Measurements from ENCODE around the gene ABCG5. TPM values are rescaled to one million over a fixed set of nuclear protein-coding genes. Genes with fewer than 3 reads are reported as not detected.

ABCG5 gene
- total RNA-seq = not detected

- no peak for DNase-seq (ENCODE audit: low spot score in 2 of 2)
- Histone ChIP-seq H3K27ac (no peak within 1 kb of the TSS), H3K9me3 (no peaks in the 10 kb centered on the region), H3K4me1 (no peaks in the 10 kb centered on the region), H3K27me3 (no peaks in the 10 kb centered on the region), H3K4me3 (no peak within 1 kb of the TSS), H3K36me3 (no peaks in the 10 kb centered on the region)
- 87% methylated on average over 11 of the region's 20 CpGs for WGBS
- TF ChIP-seq CTCF (IDR thresholded peaks at IDR 0.05) (no peak), POLR2A (IDR thresholded peaks at IDR 0.05) (no peak), EP300 (IDR thresholded peaks at IDR 0.05) (no peak), POLR2AphosphoS5 (IDR thresholded peaks at IDR 0.05) (no peak)
Measured at GRCh38 chr2:43838560-43839267, at the start of gene ABCG5, which contains the start of gene ABCG8. Gene ABCG5 (minus strand): TSS chr2:43838839. CDS start chr2:43838679, 160 bp downstream. Gene ABCG8 (plus strand): TSS chr2:43838971. CDS start chr2:43839054, 83 bp downstream.

DNA sequence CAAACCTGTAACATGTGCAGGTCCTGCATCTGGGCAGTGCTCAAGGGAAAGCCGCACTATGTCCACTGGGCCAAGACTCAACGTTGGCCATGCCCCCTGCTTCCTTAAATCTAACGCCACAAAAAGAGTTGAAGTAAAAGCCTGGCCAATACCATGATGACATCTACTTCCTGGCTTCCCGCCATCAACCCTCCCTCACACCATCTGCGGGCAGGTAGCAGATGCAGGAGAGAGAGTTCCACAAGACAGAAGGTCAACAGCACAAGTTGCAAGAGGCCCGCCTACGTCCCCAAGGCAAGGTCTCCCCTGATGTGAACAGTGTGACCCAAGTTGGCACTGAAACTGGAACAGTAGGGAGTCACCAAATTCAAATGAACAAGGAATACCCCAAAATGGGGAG lies 48.5 kb upstream of the ABCG5 start:
- no peak for DNase-seq (ENCODE audit: low spot score in 2 of 2)
- 89% methylated on average over 7 of the region's 7 CpGs for WGBS
- Histone ChIP-seq H3K27me3 (no peaks in the 10 kb centered on the region), H3K36me3 (peaks cover 53% of the 10 kb centered on the region), H3K27ac (no peak overlapping the region), H3K4me1 (no peaks in the 10 kb centered on the region), H3K4me3 (no peak overlapping the region), H3K9me3 (no peaks in the 10 kb centered on the region)
- TF ChIP-seq POLR2AphosphoS5 (IDR thresholded peaks at IDR 0.05) (no peak), POLR2A (IDR thresholded peaks at IDR 0.05) (no peak), EP300 (IDR thresholded peaks at IDR 0.05) (no peak), CTCF (IDR thresholded peaks at IDR 0.05) (no peak)

DNA sequence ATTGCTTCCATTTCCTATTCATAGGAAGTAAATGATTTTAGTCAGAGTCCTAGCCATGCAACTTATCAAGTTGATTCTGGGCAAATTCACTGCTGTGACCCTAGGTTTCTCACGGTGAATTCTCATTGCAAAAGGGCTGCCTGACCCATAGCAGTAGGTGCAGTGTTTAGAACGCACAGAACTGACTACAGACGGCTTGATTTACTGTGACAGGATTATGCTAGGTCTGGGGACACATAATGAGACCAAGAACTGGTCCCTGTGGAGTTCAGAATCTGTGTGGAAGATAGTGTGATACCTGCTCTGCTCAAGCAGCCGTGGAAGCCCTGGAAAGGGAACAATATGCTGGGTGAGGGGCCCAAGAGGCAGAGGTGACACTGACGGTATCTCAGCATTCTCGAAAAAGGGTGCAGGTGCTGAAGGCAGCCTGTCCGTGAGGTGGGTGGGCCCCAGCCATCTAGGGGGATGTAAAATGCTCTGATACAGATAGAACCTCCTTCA lies 46.5 kb upstream of the ABCG5 start:
- no peaks in the 10 kb centered on the region for H3K27me3 ChIP-seq
- TF ChIP-seq EP300 (IDR thresholded peaks at IDR 0.05) (no peak), POLR2A (IDR thresholded peaks at IDR 0.05) (no peak), POLR2AphosphoS5 (IDR thresholded peaks at IDR 0.05) (no peak), CTCF (IDR thresholded peaks at IDR 0.05) (no peak)
- no peak for DNase-seq (ENCODE audit: low spot score in 2 of 2)
- H3K36me3 ChIP-seq = peaks cover 34% of the 10 kb centered on the region
- no peak overlapping the region for H3K27ac ChIP-seq
- H3K4me3 ChIP-seq = no peak overlapping the region
- no peaks in the 10 kb centered on the region for H3K9me3 ChIP-seq
- WGBS = 81% methylated on average over 7 of the region's 7 CpGs
- H3K4me1 ChIP-seq = peaks cover 3% of the 10 kb centered on the region

DNA sequence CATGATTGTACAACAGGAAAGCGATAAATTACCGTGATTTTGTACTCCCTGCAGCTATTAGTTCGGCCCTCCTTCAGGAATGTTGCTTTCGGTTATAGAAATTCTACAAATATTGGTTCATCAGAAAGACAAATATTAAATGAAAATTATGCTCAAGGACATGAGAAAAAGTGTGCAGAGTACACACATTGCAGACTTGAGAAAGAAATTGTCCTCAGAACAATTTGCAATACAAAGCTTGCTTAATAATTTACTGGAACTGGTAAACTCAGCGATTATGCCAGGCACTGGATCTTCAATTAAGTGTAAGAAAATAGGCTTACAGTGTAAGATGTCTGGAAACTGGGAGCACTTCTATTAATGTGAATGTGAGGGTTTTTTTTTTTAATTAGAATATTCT lies 46.0 kb upstream of the ABCG5 start:
- no peaks in the 10 kb centered on the region for H3K27me3 ChIP-seq
- DNase-seq (ENCODE audit: low spot score in 2 of 2) = no peak
- no peak overlapping the region for H3K4me3 ChIP-seq
- no peak overlapping the region for H3K27ac ChIP-seq
- TF ChIP-seq CTCF (IDR thresholded peaks at IDR 0.05) (no peak), POLR2A (IDR thresholded peaks at IDR 0.05) (no peak), POLR2AphosphoS5 (IDR thresholded peaks at IDR 0.05) (no peak), EP300 (IDR thresholded peaks at IDR 0.05) (no peak)
- H3K36me3 ChIP-seq = peaks cover 32% of the 10 kb centered on the region
- no peaks in the 10 kb centered on the region for H3K9me3 ChIP-seq
- H3K4me1 ChIP-seq = peaks cover 3% of the 10 kb centered on the region
- 84% methylated on average over 5 of the region's 5 CpGs for WGBS

DNA sequence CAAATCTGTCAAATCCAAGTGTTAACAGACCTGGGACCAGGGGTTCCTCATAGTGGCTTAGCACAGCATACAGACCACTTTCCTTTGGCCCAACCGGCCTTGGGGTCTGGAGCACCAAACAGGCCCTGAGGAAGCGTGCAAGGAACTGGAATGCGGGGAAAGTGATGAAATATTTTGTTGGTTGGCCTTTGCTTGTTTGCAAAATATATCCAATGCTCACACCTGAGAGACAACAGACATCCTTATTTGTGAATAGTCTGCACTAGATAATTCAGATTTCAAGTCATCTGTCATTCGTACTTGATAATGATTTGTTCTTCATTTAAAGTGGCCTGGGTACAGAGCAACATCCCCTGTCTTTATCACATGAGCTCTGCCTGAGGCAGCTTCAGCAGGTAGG lies 43.7 kb upstream of the ABCG5 start:
- Histone ChIP-seq H3K27ac (no peak overlapping the region), H3K27me3 (peaks cover 5% of the 10 kb centered on the region), H3K36me3 (peaks cover 9% of the 10 kb centered on the region), H3K4me3 (no peak overlapping the region), H3K9me3 (no peaks in the 10 kb centered on the region), H3K4me1 (peaks cover 5% of the 10 kb centered on the region)
- no peak for TF ChIP-seq POLR2AphosphoS5 (IDR thresholded peaks at IDR 0.05)
- no peak for TF ChIP-seq EP300 (IDR thresholded peaks at IDR 0.05)
- TF ChIP-seq POLR2A (IDR thresholded peaks at IDR 0.05) = no peak
- no peak for TF ChIP-seq CTCF (IDR thresholded peaks at IDR 0.05)
- no peak for DNase-seq (ENCODE audit: low spot score in 2 of 2)
- 88% methylated on average over 4 of the region's 4 CpGs for WGBS

Measured in suprapubic skin (tissue), 4 donors.